SK-N-MC (cell line): Measurements from ENCODE around the gene AK5.

Source experiments
- DNase-seq: peaks from one replicate; pipeline ENCODE4 v3.0.0-alpha.2; 2011; ENCODE audit warnings: low read depth, low spot score
- H3K27ac ChIP-seq: fragments of 200-600 bp; sonication (generic); 2 replicates; pipeline ENCODE4 v1.5.1; 2016; ENCODE audit warnings: mixed run types
- H3K36me3 ChIP-seq: fragments of 200-600 bp; sonication (generic); 2 replicates; pipeline ENCODE4 v1.6.1; 2017; ENCODE audit warnings: antibody characterized with exemption, low read length, mixed read lengths; ENCODE audit not compliant: insufficient read depth
- H3K4me3 ChIP-seq: fragments of 200-600 bp; sonication (generic); 2 replicates; pipeline ENCODE4 v1.5.1; 2016
- H3K9ac ChIP-seq: fragments of 200-600 bp; sonication (generic); 2 replicates; pipeline ENCODE4 v1.8.0; 2017; ENCODE audit warnings: mixed run types, mixed read lengths; ENCODE audit not compliant: insufficient read length
- H3K9me3 ChIP-seq: fragments of 200-600 bp; sonication (generic); 2 replicates; pipeline ENCODE4 v1.6.1; 2017; ENCODE audit warnings: low read depth, mild to moderate bottlenecking, antibody characterized with exemption, low read length, moderate library complexity, mixed read lengths
- EZH2 ChIP-seq: fragments of 200-600 bp; sonication (generic); IDR thresholded peaks from one replicate; pipeline ENCODE4 v1.6.1; 2017; ENCODE audit warnings: antibody characterized with exemption
- FOXP2 ChIP-seq: optimal IDR thresholded peaks from 2 replicates; pipeline ENCODE3; 2011; ENCODE audit warnings: mild to moderate bottlenecking, moderate library complexity; ENCODE audit not compliant: insufficient read depth; ENCODE audit errors: extremely low read length, control extremely low read depth
- POLR2AphosphoS5 ChIP-seq: IDR thresholded peaks from 2 replicates; pipeline ENCODE4 v1.6.1; 2012; ENCODE audit warnings: mild to moderate bottlenecking, low read depth, low read length, borderline replicate concordance

AK5 gene

DNA sequence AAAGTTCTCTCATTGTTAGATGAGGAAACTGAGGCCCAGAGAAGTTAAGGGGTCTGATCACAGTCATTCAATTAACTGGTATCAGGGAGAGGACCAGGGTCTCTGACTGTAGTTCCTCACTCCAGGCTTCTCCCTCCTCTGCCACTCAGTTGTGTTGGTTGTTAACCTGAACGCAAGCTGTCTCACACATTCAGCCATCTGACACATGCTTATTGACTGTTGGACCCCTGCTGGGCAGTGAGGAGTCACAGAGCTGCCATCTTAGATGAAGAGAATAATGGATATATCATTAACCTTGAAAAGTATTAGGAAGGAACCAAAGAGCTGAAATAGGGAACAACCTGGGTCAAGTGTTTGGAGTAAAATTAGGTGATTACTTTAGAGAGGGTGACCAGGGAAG lies 205.8 kb downstream of the AK5 start:
- TF ChIP-seq POLR2AphosphoS5 (no peak), EZH2 (no peak), FOXP2 (no peak)
- Histone ChIP-seq H3K4me3 (no peak overlapping the region), H3K9ac (no peak overlapping the region), H3K27ac (no peak overlapping the region), H3K9me3 (no peaks in the 10 kb centered on the region), H3K36me3 (no peaks in the 10 kb centered on the region)
- no peak for DNase-seq

DNA sequence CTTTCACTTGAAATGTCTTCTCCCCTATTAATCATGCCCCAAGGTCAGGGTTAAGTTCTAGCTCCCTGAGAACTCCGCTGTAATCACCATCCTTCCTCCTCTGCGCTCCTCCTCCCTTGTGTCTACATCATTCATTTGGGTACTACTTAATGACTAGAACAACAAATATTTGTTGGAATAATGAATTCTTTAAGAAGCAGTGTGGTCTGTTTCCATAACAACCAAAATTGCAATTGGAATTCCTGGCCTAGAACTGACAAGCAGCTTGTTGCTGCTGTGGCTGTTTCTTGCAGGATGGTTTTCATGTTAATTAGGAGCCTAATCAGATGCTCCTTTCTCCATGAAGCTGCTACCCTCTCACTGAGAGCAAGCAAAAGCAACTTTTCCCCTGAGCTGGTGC lies 208.1 kb downstream of the AK5 start:
- TF ChIP-seq POLR2AphosphoS5 (no peak), EZH2 (no peak), FOXP2 (no peak)
- Histone ChIP-seq H3K9ac (no peak overlapping the region), H3K27ac (no peak overlapping the region), H3K9me3 (no peaks in the 10 kb centered on the region), H3K4me3 (no peak overlapping the region), H3K36me3 (no peaks in the 10 kb centered on the region)
- no peak for DNase-seq

DNA sequence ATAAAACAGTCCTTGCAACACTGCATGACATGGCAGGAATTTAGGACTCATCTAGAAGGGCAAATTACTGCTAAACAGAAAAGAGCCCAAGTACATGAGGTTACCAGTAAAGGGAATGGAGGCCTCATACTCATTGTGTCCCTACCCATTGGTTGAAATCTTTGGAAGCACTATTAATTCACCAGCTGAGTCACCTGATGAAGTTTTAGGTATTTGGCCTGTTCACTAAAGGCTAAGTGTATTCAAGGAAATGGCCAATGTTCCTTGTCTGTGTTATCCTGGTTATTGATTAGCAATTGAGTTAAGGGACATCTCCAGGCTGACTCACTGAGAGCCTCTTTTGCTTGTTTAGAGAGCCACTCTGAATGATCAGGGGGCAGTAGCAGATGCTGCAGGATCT lies 212.2 kb downstream of the AK5 start:
- TF ChIP-seq EZH2 = no peak
- no peak for TF ChIP-seq POLR2AphosphoS5
- TF ChIP-seq FOXP2 = no peak
- no peaks in the 10 kb centered on the region for H3K9me3 ChIP-seq
- H3K27ac ChIP-seq = no peak overlapping the region
- H3K4me3 ChIP-seq = no peak overlapping the region
- no peaks in the 10 kb centered on the region for H3K36me3 ChIP-seq
- no peak for DNase-seq
- H3K9ac ChIP-seq = no peak overlapping the region

DNA sequence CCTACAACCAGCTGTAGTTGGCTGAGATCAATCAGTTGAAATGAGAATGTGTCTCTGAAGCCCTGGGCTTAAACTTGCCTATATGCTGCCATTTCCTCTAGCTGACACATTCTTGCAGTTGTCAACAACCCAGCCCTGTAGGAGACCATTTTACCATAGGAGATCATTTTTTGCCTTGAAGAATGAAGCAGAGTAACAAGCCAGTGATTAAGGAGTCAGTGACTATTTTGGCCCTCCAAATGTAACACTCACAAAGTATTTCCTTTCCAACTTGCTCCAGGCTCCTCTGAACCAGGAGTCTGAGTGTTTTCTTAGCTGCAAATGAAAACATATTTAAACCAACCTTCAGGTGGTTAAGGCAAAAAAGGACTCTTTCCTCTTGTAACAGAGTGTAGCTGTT lies 217.1 kb downstream of the AK5 start:
- H3K9me3 ChIP-seq = no peaks in the 10 kb centered on the region
- H3K27ac ChIP-seq = no peak overlapping the region
- no peak for DNase-seq
- no peak overlapping the region for H3K4me3 ChIP-seq
- TF ChIP-seq POLR2AphosphoS5 (no peak), EZH2 (no peak), FOXP2 (no peak)
- H3K36me3 ChIP-seq = no peaks in the 10 kb centered on the region
- no peak overlapping the region for H3K9ac ChIP-seq

DNA sequence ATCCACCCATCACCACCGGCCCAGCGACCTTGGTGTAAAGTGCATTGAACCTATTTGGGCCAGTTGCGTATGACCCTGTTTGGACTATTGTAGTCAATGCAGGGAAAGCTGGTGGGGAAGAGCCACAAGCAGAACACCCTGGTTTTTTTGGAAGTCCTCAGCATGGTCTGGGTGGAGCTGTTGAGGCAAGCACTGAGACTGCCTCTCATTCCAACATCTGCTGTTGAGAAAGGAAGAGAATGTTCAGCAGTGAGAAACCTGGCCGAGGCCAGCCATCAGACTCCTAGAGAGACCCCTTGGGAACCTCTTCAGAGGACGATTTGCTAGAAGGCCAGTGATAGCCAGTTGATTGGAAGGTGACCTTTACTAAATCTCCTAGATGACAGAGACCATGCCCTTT lies 217.6 kb downstream of the AK5 start:
- Histone ChIP-seq H3K9me3 (no peaks in the 10 kb centered on the region), H3K36me3 (no peaks in the 10 kb centered on the region), H3K9ac (no peak overlapping the region), H3K4me3 (no peak overlapping the region), H3K27ac (no peak overlapping the region)
- no peak for TF ChIP-seq EZH2
- TF ChIP-seq FOXP2 = no peak
- DNase-seq = no peak

DNA sequence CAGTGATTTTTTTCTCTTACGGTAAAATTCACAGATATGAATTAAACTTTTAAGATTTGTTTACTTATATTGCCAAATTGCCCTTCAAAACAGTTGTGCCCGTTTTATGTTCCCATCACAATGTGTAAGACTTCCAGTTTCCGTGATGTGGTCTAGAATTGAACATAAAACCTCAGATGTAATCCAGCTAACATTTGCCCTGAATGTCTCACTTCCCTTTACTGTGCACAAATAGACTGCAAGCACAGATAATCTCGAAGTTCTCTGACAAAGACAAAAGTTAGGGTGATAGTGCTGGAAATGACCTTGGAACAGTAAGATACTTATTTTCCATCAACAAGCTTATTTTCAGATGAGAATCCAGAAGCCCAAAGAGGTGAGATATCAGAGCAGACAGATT lies 223.2 kb downstream of the AK5 start:
- no peak overlapping the region for H3K4me3 ChIP-seq
- no peak overlapping the region; the same call in 1 of the 2 replicates for H3K27ac ChIP-seq
- no peaks in the 10 kb centered on the region for H3K36me3 ChIP-seq
- no peak for DNase-seq
- no peaks in the 10 kb centered on the region for H3K9me3 ChIP-seq
- no peak overlapping the region for H3K9ac ChIP-seq
- TF ChIP-seq POLR2AphosphoS5 (no peak), FOXP2 (no peak), EZH2 (no peak)

DNA sequence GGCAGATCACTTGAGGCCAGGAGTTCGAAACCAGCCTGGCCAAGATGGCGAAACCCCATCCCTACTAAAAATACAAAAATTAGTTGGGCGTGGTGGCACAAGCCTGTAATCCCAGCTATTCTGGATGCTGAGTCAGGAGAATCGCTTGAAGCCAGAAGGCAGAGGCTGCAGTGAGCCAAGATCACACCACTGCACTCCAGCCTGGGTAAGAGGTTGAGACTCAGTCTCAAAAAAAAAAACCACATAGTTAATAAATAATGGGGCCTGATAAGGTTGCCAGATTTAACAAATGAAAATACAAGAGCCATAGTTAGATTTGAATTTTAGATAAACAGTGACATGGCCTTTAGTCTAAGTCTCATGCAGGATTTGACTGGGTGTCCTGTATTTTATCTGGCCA lies 225.0 kb downstream of the AK5 start:
- DNase-seq = no peak
- Histone ChIP-seq H3K36me3 (no peaks in the 10 kb centered on the region), H3K9ac (no peak overlapping the region), H3K27ac (no peak overlapping the region), H3K9me3 (no peaks in the 10 kb centered on the region), H3K4me3 (no peak overlapping the region)
- TF ChIP-seq FOXP2 = no peak
- TF ChIP-seq EZH2 = no peak
- TF ChIP-seq POLR2AphosphoS5 = no peak

DNA sequence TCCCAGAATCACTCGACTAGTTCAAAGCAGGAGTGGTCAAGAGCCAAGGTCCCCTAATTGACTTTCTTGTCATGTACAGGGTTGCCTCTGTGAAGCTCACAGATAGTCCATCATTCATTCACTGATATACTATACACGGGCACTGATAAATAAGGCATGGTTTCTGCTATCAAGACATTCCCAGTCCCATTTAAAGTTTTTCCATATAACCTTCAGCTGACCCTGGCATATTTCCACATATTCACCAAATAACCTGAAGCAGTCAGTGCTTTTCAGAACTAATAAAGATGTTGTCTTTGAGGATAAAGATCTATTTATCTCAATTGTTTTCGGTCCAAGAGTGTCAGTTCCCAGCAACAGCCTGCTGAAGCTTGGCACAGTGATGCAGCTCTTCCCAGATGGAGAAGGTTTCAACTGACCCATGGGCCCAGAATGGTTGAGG lies 227.3 kb downstream of the AK5 start:
- TF ChIP-seq POLR2AphosphoS5 (no peak), EZH2 (no peak), FOXP2 (no peak)
- DNase-seq = no peak
- H3K27ac ChIP-seq = no peak overlapping the region
- H3K4me3 ChIP-seq = no peak overlapping the region
- H3K9ac ChIP-seq = no peak overlapping the region
- H3K9me3 ChIP-seq = no peaks in the 10 kb centered on the region
- no peaks in the 10 kb centered on the region for H3K36me3 ChIP-seq

DNA sequence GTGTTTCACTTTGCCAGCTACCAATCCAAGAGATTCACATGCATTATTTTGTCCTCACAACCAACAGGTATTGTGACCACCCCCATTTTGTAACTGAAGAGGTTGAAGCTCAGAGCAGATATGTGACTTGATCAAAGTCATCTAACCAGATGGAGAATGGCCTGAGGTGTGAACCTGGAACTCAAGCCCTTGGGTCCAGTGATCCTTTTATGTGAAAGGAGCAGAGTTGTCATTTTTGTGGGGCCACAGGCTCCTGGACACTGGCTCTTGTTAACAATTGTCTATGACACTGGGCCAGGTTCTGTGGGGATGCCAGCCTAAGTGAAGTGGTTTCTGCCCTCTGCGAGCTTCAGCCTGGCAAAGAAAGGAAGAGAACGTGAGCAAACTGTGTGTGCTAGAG lies 228.1 kb downstream of the AK5 start:
- Histone ChIP-seq H3K9ac (no peak overlapping the region), H3K4me3 (no peak overlapping the region), H3K36me3 (no peaks in the 10 kb centered on the region), H3K27ac (no peak overlapping the region), H3K9me3 (no peaks in the 10 kb centered on the region)
- no peak for DNase-seq
- no peak for TF ChIP-seq EZH2
- no peak for TF ChIP-seq FOXP2
- TF ChIP-seq POLR2AphosphoS5 = no peak
